ENCODE data around the gene DSG1. TPM values are rescaled to one million over a fixed set of nuclear protein-coding genes. Genes with fewer than 3 reads are reported as not detected.
"Not testable (repeated sequence)": the region's sequence is repeated elsewhere in the genome, so short reads cannot be mapped to it uniquely, and the experiment has no call there.

The DSG1 gene
- total and polyA plus RNA-seq, 8 donors: 0.03 to 1.8 TPM; not detected in 6

DNA sequence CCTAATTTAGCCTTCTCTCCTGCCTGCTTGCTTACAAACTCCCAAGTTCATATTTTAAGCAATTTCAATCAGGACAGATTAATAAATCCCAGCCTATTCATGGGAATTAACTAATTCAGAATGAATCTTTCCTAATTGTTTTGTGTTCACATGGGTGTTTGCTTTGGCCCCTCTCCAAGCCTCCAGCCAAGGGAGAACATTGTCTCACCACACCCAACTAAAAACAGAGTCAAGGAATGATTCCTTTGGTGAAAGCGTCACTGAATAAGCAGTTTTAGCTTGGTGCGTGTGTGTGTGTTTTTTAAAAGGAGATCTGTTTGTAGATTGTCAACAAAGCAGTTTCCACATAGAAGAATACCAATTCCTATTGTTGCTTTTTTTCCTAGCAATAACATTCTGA lies 43.0 kb upstream of the DSG1 start:
- H3K4me3 ChIP-seq: no peak overlapping the region
- H3K36me3 ChIP-seq: no peaks in the 10 kb centered on the region
- 8 to 32% (median 19%) methylated on average over 2 of the region's 2 CpGs for WGBS, 5 donors
- intact Hi-C loops (cut with DNase I; ENCODE audit: low total_unique reads): no loop called here
- TF ChIP-seq, protein P1, sequence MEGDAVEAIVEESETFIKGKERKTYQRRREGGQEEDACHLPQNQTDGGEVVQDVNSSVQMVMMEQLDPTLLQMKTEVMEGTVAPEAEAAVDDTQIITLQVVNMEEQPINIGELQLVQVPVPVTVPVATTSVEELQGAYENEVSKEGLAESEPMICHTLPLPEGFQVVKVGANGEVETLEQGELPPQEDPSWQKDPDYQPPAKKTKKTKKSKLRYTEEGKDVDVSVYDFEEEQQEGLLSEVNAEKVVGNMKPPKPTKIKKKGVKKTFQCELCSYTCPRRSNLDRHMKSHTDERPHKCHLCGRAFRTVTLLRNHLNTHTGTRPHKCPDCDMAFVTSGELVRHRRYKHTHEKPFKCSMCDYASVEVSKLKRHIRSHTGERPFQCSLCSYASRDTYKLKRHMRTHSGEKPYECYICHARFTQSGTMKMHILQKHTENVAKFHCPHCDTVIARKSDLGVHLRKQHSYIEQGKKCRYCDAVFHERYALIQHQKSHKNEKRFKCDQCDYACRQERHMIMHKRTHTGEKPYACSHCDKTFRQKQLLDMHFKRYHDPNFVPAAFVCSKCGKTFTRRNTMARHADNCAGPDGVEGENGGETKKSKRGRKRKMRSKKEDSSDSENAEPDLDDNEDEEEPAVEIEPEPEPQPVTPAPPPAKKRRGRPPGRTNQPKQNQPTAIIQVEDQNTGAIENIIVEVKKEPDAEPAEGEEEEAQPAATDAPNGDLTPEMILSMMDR (IDR thresholded peaks at IDR 0.05): no peak
- TF ChIP-seq POLR2A (IDR thresholded peaks at IDR 0.05) (no peak), POLR2AphosphoS5 (IDR thresholded peaks at IDR 0.05) (peak in 1 of 3 donors; percentile 42)
- peak; percentile 68 to 76 for DNase-seq
- peak overlapping the region in 2 of 5 donors; percentile 13 to 27 for H3K27ac ChIP-seq
- H3K27me3 ChIP-seq: no peaks in the 10 kb centered on the region
- no peaks in the 10 kb centered on the region for H3K9me3 ChIP-seq
- peaks cover 0 to 5% (median 3%) of the 10 kb centered on the region in 4 donors for H3K4me1 ChIP-seq

DNA sequence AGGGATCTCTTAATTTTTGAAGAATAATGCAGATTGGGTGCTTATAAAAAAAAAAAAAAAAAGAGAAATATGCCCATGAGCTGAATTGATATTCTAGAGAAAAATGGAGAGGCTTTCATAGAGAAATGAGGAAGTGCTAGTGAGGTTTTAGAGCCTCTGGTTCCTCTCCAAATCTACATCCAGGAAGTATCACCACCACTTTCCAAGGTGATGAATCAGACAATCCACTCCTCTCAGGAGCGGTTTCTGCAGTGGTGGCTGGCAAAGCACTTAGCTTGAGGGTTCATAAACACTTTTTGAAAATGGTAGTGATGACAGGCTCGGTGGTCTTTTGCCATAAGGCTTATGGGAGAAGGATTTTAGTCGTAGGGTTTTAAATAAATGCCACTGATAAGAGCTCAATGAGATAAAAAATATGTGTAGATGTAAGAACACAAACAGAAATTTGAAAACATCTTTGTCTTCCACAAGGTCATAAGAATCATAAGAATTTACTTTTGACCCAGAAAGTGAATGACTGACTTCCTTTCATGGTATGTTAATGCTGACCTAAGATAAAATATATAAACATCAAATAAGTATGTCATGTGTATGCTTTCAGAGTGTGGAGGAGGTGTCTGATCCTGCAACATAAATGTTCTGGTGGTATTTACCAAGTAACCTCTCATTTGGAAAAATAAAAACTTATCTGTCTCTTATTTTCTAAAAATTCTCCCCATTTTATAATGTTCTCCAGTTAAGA lies 42.1 kb upstream of the DSG1 start:
- Histone ChIP-seq H3K9me3 (no peaks in the 10 kb centered on the region), H3K4me3 (no peak overlapping the region), H3K36me3 (no peaks in the 10 kb centered on the region), H3K27me3 (no peaks in the 10 kb centered on the region), H3K27ac (peak overlapping the region in 3 of 5 donors; percentile 13 to 27 (median 27)), H3K4me1 (peaks cover 0 to 5% (median 3%) of the 10 kb centered on the region in 4 donors)
- peak in 1 of 2 donors; percentile 18 for DNase-seq
- TF ChIP-seq POLR2A (IDR thresholded peaks at IDR 0.05) (no peak), POLR2AphosphoS5 (IDR thresholded peaks at IDR 0.05) (peak in 2 of 3 donors; percentile 23 to 34)
- 13 to 41% (median 22%) methylated on average over 3 of the region's 3 CpGs for WGBS, 5 donors
- intact Hi-C loops (cut with DNase I; ENCODE audit: low total_unique reads): no loop called here

DNA sequence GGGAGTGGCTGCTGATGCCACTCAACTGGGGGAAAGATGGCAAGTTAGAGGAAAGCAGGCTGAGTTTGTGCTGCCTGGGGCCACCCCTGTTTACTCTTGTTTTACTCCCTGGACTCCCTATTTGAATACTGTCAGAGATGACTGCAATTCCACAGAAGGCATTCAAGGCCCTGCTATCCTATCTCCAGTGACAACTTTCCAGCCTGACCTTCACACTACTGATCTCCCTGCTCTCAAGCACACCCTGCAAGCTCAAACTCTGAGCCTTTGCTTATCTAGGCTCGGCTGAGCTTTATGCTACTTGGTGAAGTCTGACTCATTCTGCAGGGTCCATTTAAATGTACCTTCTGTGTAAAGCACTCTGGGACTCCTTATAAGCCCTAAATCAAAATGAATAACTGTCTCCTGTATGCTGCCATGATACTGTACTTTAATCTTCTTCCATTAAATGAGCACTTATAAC lies 39.3 kb upstream of the DSG1 start:
- TF ChIP-seq EP300 (IDR thresholded peaks at IDR 0.05): no peak
- TF ChIP-seq POLR2AphosphoS5 (IDR thresholded peaks at IDR 0.05): peak in 1 of 3 donors; percentile 41
- Histone ChIP-seq H3K4me3 (no peak overlapping the region), H3K27me3 (no peaks in the 10 kb centered on the region), H3K36me3 (no peaks in the 10 kb centered on the region), H3K4me1 (peaks cover 0 to 5% (median 3%) of the 10 kb centered on the region in 4 donors), H3K27ac (peak overlapping the region in 2 of 5 donors; percentile 10 to 25), H3K9me3 (no peaks in the 10 kb centered on the region)
- intact Hi-C loops (cut with DNase I; ENCODE audit: low total_unique reads): no loop called here
- 35 to 60% (median 40%) methylated on average over 1 of the region's 1 CpG for WGBS, 5 donors
- DNase-seq: peak in 1 of 2 donors; percentile 60

GRCh38 chr18:31280502-31280901 lies 37.5 kb upstream of the DSG1 start:
- TF ChIP-seq POLR2A (IDR thresholded peaks at IDR 0.05) (no peak), EP300 (IDR thresholded peaks at IDR 0.05) (no peak), POLR2AphosphoS5 (IDR thresholded peaks at IDR 0.05) (no peak)
- TF ChIP-seq, protein P1 (IDR thresholded peaks at IDR 0.05): no peak
- intact Hi-C loops (cut with DNase I; ENCODE audit: low total_unique reads): no loop called here

DNA sequence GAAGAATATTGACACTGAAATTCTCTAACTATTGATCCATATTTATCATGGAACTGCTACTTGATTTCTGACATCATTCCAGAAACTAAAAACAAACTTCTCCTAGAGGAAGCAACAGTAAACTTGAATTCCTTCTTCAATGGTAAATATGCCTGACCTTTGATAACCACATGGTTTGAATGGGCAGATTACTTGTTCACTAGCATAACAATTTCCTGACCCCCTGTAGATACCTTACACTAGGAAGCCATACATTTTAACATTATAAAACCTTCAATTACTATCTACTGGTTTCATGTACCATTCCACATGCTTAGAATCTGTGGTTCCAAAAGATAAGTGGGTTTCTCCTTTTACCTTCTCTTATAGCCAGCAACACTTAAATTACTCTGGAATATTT lies 36.5 kb upstream of the DSG1 start:
- peaks cover 0 to 4% (median 0%) of the 10 kb centered on the region in 4 donors for H3K9me3 ChIP-seq
- no peaks in the 10 kb centered on the region for H3K4me1 ChIP-seq
- no peaks in the 10 kb centered on the region for H3K27me3 ChIP-seq
- no peak overlapping the region for H3K27ac ChIP-seq
- no peak overlapping the region for H3K4me3 ChIP-seq
- no peak for DNase-seq
- H3K36me3 ChIP-seq: no peaks in the 10 kb centered on the region
- TF ChIP-seq POLR2A (IDR thresholded peaks at IDR 0.05): no peak
- no peak for TF ChIP-seq POLR2AphosphoS5 (IDR thresholded peaks at IDR 0.05)
- intact Hi-C loops (cut with DNase I; ENCODE audit: low total_unique reads): no loop called here

More at GRCh38 chr18:31280502-31280901, 37.5 kb upstream of the DSG1 start:
- no peak for DNase-seq
- Histone ChIP-seq H3K4me1 (no peaks in the 10 kb centered on the region), H3K9me3 (peaks cover 0 to 4% (median 0%) of the 10 kb centered on the region in 4 donors), H3K27me3 (no peaks in the 10 kb centered on the region), H3K27ac (no peak overlapping the region), H3K36me3 (no peaks in the 10 kb centered on the region), H3K4me3 (no peak overlapping the region)
- WGBS, 5 donors: 78 to 97% (median 87%) methylated on average over 2 of the region's 2 CpGs

- intact Hi-C loops (cut with DNase I; ENCODE audit: low total_unique reads); H3K36me3 ChIP-seq; H3K27ac ChIP-seq; H3K4me3 ChIP-seq; H3K27me3 ChIP-seq; H3K4me1 ChIP-seq; DNase-seq: not testable (repeated sequence)
- WGBS, 5 donors: 49 to 87% (median 79%) methylated on average over 3 of the region's 3 CpGs
- H3K9me3 ChIP-seq: peaks cover 6 to 28% (median 9%) of the 10 kb centered on the region in 4 donors
These were observed 28.5 kb upstream of the DSG1 start for GRCh38 chr18:31289446-31289845.
